ENCODE data around the gene HDLBP. TPM values are rescaled to one million over a fixed set of nuclear protein-coding genes. Genes with fewer than 3 reads are reported as not detected.

Gene HDLBP
- total RNA-seq, 1 experiment from 2014 or later: 447 TPM

DNA sequence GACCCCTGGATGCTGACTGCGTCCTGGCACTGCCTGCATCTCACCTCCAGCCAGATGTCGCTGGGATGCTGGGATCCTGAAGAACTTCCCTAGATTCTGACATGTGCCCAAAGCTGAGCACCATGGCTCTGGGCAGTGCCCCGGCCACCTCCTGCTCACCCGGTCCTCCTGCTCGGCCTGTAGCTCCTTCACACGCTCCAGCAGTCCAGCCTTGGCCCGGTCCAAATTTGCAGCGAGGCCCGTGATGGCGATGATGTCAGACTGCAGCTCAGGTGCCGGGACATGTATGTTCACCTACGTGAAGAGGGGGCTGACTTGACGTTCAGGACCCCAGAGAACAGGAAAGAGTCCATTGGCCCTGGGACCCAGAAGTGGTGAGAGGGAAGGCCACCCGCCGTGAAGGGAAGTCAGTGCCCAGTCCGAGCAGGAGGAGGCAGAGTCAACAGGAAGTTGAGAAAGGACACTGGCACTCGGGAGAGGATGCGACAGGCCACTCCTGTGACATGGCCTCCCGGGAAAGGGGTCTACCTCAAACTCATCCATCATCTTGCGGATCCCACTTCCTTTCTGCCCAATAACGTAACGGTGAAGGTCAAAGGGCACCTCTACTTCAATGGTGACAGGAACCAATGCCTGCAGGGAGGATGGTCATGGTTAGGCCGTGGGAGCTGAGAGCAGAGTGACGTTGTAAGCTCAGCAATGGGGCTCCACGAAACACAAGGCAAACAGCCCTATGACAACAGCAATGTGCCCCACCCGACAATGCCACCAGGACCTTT is 80.3 kb downstream of the HDLBP start:
- Histone ChIP-seq H3K9me3 (no peaks in the 10 kb centered on the region), H3K36me3 (peaks cover 95% of the 10 kb centered on the region), H3K4me3 (no peak overlapping the region), H3K27me3 (no peaks in the 10 kb centered on the region)
- no peak for DNase-seq

DNA sequence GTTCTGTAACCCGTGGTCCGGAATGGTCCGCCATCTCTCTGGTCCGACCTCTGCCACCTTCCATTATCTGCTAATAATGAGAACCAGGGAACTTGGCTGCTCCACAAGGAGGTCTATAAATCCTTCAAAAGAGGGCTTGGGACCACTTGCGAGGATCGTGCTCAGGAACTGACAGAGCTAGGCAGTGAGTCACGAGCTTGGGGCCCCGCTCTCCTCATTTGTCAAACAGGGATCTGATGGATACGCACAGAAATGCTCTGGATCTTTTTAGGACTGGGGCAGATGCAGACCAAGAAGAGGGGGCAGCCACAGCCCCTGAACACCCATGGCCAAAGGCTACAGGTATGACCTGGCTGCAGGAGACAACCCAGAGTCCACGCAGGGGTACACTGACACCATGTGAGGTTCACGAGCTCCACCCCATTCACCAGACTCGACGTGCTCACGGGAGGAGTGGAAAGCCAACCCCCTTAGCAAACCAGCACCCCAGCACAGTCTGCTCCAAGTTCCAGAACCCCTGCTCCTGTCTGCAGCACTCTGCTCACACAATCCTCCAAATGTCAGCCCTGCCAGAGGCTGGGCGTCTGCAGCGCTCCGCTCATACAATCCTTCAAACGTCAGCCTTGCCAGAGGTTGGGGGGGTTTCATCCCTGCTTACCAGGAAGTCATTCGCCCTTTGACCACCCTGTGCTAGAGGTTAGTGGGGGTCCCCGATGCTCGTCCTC is 81.2 kb downstream of the HDLBP start:
- DNase-seq: no peak
- H3K9me3 ChIP-seq: no peaks in the 10 kb centered on the region
- no peaks in the 10 kb centered on the region for H3K27me3 ChIP-seq
- H3K4me3 ChIP-seq: no peak overlapping the region
- peaks cover 92% of the 10 kb centered on the region for H3K36me3 ChIP-seq

DNA sequence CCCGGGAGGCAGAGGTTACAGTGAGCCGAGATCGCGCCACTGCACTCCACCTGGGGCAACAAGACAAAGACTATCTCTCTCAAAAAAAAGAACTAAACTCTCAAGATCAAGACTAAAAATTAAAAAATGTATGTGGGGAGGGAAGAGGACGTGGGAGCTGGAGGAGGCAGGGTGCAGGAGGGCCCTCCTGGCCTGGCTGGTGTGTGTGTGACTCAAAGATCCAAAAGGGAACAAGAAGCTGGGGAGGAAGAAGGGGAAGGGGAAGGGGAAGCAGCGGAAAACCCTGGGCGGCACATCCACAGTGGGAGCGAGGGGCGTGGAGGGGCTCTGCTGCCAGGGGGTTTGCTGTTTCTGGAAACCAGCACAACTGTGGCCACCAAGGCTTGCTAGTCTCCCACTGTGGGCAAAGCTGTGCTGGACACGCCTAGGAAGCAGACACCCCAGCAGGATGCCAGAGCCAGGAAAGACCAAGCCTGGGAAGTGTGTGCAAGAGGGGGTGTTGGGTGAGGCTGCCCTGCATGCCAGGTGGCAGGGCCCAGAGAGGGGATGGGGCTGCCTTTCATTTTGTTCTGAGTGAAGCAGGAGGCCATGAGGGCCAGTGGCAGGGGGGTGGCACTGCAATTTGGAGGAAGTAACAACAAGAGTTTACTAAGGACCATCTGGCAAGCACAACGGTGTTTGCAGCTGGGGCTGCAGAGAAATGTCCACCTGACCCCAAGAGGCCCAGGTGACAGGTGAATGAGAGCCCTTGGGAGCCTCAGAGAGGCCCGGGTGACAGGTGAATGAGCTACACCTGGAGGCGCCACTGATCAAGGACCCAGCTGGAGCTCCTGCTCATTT is 82.5 kb downstream of the HDLBP start:
- peaks cover 92% of the 10 kb centered on the region for H3K36me3 ChIP-seq
- DNase-seq: no peak
- H3K9me3 ChIP-seq: no peaks in the 10 kb centered on the region
- no peaks in the 10 kb centered on the region for H3K27me3 ChIP-seq
- H3K4me3 ChIP-seq: no peak overlapping the region

DNA sequence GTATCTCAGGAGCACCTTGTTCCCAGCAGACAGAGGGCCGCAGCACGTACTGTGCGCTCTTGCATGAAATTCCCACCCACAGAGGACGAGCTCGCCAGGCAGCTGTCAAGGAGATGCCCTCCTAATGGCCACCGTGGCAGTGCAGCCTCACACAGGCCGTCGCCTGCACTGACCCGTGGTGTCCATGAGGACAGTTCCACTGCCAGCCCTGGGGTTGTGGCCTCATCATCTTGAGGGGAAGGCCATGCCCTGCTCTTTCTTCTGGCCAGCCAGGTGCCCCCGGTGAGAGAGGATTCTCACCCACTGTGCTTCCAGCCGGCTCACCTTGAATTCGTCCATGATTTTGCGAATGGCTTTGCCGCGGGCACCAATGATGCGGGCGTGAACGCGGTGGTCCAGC is 85.0 kb downstream of the HDLBP start:
- Histone ChIP-seq H3K36me3 (peaks cover 83% of the 10 kb centered on the region), H3K27me3 (no peaks in the 10 kb centered on the region), H3K9me3 (no peaks in the 10 kb centered on the region), H3K4me3 (no peak overlapping the region)
- DNase-seq: no peak

DNA sequence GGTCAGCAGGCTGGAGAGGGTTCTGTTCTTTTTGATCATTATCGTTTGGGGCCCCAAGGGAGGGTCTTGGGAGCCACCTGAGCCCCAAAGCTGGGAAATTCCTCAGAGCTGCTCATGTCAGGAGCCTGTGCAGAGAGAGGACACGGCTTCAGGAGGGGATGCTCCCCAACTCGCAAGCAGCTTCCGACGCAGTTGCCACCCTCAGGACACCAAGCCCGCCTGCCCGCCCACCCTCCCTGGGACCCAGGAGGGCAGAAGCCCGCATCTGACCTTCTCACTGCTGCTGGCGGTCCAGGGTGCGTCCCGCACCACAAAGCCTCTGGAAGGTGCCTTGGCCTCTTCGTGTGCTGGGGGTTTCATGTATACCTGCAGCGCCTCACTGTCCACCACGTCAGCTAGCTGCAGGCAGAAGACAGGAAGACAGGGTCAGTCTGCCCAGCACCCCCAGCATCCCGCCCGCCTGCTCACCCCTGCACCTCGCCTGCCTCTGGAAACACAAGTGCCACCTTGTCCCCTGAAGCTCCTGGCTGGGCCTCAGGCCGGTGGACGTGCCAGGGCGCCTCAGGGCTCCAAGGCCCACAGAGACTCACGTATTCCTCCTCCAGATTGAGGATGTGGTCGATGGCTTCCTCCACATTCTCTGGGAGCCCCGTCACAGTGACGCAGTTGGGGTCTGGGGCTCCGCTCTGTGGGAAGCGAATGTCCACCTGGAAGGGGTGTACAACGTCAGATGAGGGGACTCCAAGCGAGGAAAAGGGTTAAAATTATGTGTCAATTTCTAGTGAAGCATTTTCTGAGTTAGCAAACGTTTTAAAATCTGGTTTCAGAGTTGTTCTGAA is 85.7 kb downstream of the HDLBP start:
- no peak for DNase-seq
- Histone ChIP-seq H3K36me3 (peaks cover 79% of the 10 kb centered on the region), H3K4me3 (no peak overlapping the region), H3K27me3 (no peaks in the 10 kb centered on the region), H3K9me3 (no peaks in the 10 kb centered on the region)

DNA sequence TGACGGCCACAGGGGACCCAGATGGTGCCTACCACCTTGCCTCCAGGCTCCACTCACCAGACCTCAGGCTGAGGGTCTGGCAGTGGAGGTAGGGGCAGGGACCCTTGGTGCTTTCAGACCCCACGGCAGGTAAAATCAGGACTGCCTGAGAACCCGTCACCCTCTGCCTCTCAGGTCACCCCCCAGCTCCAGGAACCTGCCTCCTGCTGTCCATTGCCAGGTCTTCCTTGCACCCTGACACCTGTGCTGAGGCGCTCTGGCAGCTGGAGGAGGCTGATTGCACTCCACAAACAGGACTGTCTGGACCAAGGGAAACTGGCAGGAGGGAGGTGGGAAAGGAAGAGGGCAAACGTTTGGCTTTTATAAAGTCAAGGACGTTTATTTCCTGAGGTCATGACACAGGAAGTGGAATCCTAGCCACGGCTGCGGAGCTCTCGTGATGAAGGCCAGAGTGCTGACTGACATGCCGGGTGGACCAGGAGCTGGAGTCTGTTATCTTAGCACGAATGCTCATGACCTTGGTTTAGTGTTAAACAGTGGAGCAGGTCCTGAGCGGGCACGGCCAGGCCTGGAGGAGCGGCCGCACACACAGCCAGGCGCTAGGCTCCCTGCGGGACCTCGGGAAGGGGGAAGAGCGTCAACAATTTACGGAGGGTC is 86.5 kb downstream of the HDLBP start:
- Histone ChIP-seq H3K9me3 (no peaks in the 10 kb centered on the region), H3K27me3 (no peaks in the 10 kb centered on the region), H3K36me3 (peaks cover 71% of the 10 kb centered on the region), H3K4me3 (no peak overlapping the region)
- DNase-seq: no peak

DNA sequence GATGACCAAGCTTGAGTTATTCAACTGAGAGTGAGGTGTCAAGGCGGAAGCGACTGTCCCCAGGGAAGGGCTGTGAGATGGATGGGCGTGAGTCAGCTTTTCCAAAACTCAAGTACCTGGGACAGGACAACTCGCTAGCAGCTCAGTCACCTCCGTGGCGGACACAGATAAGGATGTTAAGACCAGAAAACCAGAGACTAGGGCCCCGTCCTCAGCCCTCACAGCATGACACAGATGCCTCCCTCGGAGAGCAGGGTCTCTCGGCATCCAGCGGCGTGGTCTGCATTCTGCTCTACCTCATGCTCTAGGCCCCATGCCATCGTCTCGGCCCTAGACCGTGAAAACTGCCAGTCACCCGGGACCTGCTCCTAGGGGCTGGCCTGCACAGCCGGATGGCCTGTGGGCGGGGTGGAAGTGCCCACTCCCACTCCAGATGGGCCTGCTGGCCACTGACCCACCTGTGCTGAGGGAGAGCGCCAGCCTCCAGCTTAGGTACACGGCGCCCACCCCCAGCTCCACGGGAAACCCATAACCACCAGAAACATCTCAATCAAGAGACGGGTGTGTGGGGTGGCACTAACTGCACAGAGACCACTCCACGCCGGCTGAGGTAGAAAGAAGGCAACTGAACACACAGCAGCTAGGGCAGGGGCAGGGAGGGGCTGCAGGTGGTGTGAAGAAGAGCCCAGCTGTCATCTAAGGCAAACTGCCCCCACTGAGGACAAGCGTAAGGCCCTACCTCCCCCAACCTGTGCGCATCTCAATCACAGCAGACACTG is 87.2 kb downstream of the HDLBP start:
- DNase-seq: no peak
- H3K4me3 ChIP-seq: no peak overlapping the region
- no peaks in the 10 kb centered on the region for H3K9me3 ChIP-seq
- peaks cover 64% of the 10 kb centered on the region for H3K36me3 ChIP-seq
- no peaks in the 10 kb centered on the region for H3K27me3 ChIP-seq

DNA sequence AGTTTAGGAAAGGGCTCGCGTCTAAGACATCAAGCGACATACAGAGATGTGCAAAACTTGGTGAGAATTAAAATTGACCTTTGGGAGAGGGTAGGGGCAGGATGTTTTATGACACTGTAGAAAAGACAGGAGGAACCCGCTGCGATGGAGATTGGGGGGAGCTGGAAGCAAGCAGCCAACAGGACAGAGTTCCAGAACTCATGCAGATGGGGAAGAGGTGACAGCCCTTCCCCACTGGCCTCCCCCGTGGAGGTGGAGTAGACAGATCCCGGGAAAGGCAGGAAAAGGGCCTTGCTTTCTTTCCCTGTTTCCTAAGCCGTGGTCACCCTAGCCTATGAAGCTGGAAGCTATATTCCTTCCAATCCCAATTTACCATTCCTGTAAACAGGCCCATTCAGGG is 87.9 kb downstream of the HDLBP start:
- Histone ChIP-seq H3K27me3 (no peaks in the 10 kb centered on the region), H3K9me3 (no peaks in the 10 kb centered on the region), H3K4me3 (no peak overlapping the region), H3K36me3 (peaks cover 57% of the 10 kb centered on the region)
- DNase-seq: no peak

DNA sequence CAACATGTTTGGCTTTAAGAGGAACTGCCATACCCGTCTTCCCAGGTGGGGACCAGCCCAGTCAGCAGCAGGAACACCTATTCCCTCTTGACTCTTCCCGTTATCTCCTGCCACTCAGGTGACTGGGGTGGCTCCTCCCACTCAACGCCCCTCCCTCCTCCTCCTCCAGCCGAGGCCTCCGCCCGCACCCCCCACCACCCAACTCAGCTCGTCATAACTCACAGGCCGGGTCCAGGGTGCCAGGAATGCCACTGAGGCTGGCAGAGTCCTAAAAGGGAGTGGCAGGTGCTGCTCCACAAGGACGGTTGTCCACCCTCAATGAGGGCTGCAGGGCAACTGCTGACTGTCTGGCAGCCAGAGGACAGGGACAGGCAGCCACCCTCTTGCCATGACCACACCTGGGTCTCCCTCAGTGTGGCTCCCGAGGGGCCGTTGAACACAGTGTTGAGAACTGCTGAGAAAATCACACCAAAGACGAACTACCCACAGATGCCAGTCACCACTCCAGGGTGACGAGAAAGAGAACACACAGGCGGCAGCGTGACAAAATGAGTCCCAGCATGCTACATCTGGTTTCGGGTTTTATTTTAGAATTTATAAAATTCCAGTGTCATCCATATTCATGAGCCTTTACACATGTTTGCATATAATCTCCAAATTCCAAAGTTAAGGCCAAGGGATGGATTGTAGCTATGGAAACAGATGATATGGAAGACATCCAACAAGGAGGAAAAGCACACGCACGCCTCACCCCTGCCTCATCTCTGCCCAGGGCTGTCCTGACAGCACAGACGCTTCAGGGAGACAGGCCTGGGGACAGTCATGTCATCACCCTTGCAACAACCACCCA is 88.5 kb downstream of the HDLBP start:
- no peak for DNase-seq
- H3K36me3 ChIP-seq: peaks cover 51% of the 10 kb centered on the region
- H3K9me3 ChIP-seq: no peaks in the 10 kb centered on the region
- no peaks in the 10 kb centered on the region for H3K27me3 ChIP-seq
- no peak overlapping the region for H3K4me3 ChIP-seq

DNA sequence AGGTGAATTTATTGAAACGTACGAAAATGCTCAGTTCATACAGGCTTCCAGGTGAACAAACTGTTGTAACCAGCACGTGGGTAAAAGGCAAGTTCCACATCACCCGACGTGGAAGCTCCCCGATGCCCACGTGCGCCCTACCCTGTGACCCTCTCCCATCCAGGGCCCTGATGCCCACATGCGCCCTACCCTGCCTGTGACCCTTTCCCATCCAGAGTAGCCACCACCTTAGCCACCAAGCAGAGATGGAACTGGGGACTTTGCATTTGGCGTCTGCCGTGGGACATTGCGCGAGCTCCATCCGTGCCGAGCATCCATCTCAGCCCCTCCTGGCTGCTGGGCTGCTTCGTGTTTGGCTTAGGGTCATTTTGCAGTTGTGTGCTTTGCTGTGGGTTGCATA is 89.5 kb downstream of the HDLBP start:
- H3K36me3 ChIP-seq: peaks cover 43% of the 10 kb centered on the region
- no peak for DNase-seq

DNA sequence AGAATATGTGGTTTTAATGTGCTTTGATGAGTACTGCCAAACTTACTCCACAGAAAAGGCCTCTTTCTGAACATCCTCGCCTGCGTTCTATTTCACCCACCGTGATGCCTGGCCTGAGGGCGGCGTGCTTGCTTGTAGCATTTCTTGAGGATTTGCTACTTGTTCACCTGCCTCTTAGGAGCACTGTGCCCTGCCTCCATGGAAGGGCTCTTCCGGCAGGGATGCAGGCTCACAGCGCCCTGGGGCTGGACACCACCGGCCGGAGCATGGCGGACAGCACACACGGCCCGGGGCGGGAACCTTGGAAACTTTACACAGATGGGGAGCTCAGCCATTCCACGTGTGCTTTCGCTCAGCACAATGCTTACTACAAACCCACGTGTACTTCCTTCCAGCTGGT is 89.9 kb downstream of the HDLBP start:
- peaks cover 39% of the 10 kb centered on the region for H3K36me3 ChIP-seq
- no peaks in the 10 kb centered on the region for H3K27me3 ChIP-seq
- no peaks in the 10 kb centered on the region for H3K9me3 ChIP-seq
- no peak for DNase-seq
- H3K4me3 ChIP-seq: no peak overlapping the region

More for the DNA sequence above, 89.5 kb downstream of the HDLBP start:
- H3K9me3 ChIP-seq: no peaks in the 10 kb centered on the region
- H3K27me3 ChIP-seq: no peaks in the 10 kb centered on the region
- H3K4me3 ChIP-seq: no peak overlapping the region

DNA sequence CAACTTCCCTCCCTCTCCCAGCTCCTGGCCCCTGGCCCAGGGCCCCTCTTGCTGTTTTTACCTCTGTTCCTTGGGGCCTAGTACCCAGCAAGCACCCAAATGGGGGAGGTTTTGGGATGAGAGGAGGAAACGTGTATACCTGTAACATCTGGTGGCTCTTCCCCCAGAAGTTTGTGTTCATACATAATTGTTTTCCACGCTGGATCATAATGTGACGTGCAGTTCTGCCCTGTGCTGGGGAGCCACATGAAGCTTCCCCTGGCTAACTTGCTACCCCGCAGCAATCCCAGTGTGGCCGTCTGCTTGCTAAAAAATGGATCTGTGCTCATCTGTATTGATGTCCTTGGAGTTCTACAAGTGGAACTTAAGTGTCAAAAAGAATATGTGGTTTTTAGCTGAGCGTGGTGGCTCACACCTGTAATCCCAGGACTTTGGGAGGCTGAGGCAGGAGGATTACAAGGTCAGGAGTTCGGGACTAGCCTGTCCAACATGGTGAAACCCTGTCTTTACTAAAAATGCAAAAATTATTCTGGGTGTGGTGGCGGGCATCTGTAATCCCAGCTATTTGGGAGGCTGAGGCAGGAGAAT is 90.5 kb downstream of the HDLBP start:
- peaks cover 33% of the 10 kb centered on the region for H3K36me3 ChIP-seq
- DNase-seq: no peak
- H3K27me3 ChIP-seq: no peaks in the 10 kb centered on the region
- H3K4me3 ChIP-seq: no peak overlapping the region
- no peaks in the 10 kb centered on the region for H3K9me3 ChIP-seq

DNA sequence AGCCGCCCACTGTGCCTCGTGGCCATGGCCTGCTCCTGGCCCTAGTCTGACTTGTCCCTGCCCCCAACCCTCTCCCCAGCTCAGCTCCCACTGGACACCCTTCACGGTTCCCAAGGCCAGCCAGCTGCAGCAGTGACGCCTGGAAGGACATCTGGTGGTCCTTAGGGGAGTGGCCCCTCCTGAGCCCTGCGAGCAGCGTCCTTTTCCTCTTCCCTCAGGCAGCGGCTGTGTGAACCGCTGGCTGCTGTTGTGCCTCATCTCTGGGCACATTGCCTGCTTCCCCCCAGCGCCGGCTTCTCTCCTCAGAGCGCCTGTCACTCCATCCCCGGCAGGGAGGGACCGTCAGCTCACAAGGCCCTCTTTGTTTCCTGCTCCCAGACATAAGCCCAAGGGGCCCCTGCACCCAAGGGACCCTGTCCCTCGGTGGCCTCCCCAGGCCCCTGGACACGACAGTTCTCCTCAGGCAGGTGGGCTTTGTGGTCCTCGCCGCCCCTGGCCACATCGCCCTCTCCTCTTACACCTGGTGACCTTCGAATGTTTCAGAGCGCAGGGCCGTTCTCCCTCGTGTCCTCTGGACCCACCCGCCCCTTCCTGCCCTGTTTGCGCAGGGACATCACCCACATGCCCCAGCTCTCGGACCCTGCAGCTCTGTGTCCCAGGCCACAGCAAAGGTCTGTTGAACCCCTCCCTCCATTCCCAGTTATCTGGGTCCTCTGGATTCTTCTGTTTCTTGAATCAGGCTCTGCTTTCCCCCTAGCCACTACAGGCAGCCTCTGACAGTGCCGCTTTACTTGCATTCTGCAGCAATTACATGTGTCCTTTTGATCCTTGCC is 91.2 kb downstream of the HDLBP start:
- Histone ChIP-seq H3K4me3 (no peak overlapping the region), H3K27me3 (no peaks in the 10 kb centered on the region), H3K36me3 (peaks cover 28% of the 10 kb centered on the region), H3K9me3 (no peaks in the 10 kb centered on the region)
- DNase-seq: peak; percentile 18

Measured in MG63 (cell line).